Measurements from ENCODE around the gene FOXJ1. TPM values are rescaled to one million over a fixed set of nuclear protein-coding genes. Genes with fewer than 3 reads are reported as not detected.
"Not testable (repeated sequence)": the region's sequence is repeated elsewhere in the genome, so short reads cannot be mapped to it uniquely, and the experiment has no call there.

Gene FOXJ1, protein sequence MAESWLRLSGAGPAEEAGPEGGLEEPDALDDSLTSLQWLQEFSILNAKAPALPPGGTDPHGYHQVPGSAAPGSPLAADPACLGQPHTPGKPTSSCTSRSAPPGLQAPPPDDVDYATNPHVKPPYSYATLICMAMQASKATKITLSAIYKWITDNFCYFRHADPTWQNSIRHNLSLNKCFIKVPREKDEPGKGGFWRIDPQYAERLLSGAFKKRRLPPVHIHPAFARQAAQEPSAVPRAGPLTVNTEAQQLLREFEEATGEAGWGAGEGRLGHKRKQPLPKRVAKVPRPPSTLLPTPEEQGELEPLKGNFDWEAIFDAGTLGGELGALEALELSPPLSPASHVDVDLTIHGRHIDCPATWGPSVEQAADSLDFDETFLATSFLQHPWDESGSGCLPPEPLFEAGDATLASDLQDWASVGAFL
- total RNA-seq (2014; rRNA removed; shearing (Covaris generic)): not detected in 2 replicates

DNA sequence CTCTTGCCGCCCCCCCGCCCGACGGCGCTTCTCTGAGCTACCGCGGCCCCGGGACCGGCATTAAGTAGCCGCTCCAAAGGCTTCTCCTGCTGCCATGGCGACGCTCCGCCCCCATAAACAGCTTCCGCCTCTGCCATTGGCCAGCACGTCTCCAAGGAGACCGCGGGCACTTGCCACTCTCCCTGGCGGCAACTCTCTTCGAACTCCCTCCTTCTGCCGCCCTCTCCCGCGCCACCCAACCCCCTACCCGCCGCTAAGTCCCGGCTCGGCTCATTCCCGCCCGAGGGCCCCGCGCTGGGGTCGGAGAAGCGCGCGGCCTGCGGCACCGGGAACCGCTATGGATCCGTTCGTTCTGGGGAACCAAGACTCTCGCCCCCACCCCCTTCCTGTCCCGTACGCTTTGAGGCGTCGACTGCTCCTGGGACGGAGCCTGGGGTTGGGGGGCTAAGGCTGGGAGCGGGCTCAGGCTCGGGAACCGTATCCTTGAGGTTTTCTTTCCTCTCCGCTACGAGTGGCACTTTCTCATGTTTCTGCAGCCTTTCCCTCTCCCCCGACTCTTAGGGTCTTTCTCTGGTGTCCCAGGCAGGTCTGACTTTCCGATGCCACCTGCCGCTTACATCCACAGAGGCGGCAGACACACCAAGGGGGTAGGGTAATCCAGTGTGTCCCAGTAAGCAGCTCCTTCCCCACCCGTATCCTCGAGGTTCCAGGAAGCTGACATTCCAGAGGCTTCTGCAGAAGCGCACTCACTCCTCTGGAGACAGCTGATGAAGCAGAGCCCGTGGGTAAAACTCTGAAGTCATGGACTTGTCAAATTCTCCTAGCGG is at the start of gene FOXJ1:
Gene FOXJ1 (minus strand): TSS at position 34 of the 827 bp plus-strand sequence. CDS start 850 bp downstream, outside the sequence.
- DNase-seq (ENCODE audit: low read depth): peak; percentile 78

DNA sequence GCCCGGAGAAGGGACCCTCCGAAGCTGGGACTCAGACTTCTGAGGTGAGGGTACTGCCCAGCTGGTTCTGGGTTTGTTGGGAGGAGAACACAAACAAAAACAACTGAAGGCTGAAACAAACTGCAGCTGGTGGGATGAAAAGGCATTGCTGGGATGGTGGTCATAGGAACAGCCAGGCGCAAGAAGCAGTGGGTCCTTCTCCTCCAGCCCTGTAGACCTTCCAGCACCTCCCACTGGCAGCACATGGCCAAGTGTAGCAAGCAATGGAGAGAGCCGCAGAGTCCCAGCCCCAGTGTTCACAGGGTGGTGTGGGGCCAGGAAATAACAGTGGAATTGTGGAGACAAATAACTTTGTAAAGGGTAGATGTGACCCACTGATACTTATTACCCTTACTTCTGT is 48.7 kb upstream of the FOXJ1 start:
- DNase-seq (ENCODE audit: low read depth): no peak

DNA sequence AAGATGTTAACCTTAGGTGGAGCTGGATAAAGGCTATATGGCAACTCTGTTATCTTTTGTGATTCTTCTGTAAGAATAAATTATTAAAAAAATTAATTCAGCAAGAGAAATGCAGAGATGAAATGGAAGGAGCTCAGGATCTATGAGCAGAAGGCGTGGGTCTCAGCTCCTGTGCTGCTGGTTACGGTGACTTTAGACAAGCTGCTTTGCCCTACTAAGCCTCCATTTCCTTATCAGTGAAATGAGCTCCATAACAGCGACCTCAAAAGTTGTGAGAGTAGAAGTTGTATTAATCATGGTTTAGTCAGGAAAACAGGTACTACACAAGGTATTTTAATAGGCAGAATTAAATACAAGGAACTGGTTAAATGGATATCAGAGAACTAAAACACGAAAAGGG is 48.2 kb upstream of the FOXJ1 start:
- no peak for DNase-seq (ENCODE audit: low read depth)

DNA sequence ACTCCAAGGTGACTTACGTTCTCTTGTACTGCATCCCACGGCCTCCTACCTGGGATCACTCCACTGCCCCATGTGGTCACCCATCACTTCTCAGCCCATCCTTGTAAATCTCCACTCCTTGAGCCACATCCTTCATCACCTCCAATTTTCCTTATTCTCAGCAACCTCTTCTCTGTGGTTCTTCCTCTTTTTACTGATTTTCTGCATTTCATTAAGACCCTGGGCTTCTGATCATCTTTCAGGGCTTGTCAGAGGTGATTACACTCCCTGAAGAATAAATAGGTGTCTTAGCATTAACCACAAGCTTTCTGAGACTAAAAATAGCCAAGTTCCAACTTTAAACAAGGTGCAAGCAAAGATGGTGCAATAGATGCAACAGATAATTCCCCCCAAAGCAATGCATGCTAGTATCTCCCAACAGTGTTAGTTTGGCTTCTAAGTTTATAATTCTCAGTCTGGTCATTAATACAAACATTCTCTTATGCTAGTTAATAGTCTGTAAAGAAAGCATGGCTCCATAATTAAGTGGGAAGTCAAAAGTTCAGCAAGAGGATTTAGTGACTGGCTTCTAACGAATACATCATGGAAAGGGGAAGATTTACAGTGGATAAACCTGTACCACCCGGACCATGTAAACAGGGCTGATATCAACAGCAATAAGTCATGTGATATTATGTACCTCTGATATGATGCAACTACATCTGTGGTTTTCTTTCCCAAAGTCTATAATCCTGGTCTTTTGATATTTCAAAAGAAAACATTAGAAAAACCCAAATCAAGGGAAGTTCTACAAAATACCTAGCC is 47.4 kb upstream of the FOXJ1 start:
- DNase-seq (ENCODE audit: low read depth): no peak

DNA sequence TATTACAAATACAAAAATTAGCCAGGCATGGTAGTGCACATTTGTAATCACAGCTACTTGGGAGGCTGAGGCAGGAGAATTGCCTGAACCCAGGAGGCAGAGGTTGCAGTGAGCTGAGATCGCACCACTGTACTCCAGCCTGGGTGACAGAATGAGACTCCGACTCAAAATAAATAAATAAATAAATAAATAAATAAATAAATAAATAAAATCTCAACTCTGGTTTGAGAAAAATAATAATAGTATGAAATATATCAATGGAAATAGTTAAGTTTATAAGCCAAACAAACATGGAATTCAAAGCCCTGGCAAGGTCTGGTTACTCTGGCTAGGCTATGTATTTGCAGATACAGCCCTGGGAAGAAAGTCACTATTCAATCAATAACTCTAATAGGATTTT is 45.7 kb upstream of the FOXJ1 start:
- not testable (repeated sequence) for DNase-seq (ENCODE audit: low read depth)

DNA sequence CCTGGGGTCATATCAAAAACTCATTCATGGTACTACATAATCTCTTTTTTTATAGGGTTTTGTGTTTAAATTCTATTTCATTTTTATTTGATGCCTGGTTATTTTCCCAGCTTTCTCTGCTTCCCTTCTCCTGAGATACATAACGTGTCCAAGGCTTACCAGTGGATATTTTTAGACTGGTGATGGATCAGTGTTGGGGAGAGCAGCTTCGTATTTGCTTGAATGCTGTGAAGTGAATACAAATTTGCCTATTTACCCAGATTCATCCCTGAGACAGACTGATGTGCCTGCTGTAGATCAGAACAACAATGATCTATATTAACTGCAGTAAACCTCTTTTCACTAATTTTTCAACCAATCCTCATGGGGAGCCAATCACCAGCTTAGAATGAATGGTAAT is 43.2 kb upstream of the FOXJ1 start:
- DNase-seq (ENCODE audit: low read depth): no peak

DNA sequence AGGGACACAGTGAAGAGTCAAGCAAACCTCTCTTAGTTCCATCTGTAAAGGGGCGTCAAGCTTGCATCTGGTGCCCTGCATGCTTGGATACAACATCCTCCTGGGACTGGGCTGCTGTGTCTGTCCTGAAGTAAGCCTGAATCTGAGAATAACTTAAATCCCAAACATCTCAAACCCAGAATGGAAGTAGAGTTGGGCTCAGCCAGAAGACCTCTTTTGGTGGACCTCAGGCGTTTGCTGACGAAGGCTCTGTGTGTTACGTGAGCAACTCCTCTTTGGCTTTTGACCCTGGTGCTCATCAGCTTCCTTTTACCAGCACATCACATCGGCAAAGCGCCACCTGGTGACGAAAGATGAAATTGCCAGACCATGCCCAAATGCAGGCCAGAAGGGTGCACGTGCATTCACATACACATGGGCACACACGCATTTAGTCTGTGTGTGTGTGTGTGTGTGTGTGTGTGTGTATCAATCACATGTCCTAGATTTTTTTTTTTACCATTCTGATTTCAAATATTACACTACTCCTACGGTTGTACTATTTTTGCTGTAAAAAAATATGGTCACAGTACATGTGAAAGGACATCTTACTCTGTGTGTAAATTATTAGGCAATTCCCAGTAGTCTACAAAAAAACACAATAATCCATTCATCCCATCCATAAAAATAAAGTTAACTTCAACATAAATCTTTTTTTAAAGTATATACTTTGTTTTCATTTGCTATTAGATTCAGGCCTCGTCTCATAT is 41.1 kb upstream of the FOXJ1 start:
- peak; percentile 83 for DNase-seq (ENCODE audit: low read depth)

DNA sequence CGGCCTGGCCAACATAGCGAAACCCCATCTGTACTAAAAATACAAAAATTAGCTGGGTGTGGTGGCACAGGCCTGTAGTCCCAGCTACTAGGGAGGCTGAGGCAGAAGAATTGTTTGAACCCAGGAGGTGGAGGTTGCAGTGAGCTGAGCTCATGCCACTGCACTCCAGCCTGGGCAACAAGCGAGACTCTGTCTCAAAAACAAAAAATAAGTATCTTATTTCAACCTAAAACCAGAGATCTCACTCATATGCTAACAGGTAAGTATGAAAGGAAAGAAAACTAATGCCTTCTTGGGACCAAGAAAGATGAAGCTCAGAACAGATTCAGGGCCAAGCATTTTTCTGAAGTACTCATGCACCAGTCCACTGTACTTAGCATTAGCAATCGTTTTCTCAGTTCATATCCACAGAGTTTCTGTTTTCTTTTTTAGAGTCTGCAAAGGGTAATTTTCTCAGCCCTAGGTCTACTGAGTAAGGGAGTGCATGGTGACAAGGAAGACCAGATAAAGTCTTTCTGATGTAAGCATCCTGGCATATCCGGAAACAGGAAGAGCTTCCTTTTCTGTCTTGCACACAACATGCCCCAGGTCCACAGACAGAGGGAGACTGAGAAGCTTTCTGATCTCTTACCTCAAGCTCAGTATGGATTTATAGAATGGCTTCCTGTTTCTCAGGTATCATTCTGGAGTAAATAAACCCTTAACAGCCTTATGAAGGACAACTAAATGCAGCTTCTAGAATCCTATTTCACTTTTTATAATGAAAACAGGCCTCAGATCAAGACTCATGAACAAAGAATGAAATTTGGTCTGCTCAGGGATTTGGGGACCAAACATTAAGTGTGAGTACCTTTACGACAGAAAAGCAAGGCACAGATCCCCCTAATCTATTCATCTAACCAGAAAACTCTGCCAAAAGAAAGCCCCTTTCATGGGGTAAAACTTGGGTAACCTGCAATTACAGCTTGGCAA is 38.7 kb upstream of the FOXJ1 start:
- no peak for DNase-seq (ENCODE audit: low read depth)

DNA sequence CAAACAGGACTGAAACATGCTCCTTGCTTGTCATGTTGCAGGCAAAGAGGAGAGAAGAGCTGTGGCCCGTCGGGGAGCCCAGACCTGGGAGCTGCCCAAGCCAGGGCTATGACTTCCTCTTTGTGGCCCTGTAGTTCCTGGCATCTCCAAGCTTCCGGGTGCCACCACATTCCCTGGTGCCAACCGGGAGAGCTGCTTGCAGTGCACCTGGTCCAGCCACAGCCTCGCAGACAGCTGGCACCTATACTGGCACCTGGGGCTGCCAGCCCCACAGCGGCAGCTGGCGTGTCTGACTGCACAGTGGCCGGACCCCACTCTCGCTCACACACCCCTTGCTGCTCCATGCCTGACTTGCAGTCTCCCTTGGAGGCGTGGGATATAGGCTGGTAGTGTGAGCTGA is 37.1 kb upstream of the FOXJ1 start:
- no peak for DNase-seq (ENCODE audit: low read depth)

DNA sequence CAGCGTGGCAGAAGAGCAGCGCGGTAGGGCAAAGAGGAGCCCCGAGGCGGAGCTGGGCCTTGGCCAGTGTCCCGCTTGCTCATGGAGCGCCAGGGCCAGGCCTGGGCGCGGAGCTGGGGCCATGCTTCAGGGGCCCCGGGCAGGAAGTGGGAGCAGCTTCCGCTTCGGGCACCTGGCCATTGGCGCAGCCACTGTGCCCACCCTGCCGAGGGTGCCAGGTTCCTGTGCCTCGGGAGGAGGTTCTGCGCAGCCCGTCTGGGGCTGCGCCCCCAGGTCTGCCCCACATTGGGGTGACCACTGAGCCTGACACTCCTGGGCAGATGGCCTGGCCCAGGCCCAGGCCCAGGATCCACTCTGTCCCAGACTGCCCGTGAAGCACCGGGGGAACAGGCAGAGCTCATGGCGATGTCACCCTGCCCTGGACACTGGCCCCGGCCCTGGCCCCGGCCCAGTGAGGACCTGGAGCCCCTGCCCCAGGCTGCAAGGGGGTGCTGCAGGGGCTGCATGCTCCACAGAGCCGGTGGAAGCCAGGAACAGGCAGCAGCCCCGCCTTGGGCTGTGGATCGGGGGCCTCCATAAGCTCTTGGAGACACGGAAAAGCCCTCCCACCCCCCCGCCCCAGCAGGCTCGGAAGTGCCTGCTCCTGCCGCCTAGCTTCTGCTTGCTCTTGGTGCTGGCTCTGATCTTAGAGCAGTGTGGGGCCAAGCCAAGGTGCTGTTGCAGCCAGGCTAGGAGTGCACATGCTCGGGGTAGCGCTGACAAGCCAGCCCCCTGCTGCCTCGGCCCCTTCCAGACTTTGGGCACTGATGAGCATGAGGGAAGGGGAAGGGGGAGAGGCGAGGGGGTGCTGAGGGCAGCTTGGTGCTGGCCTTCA is 35.9 kb upstream of the FOXJ1 start:
- DNase-seq (ENCODE audit: low read depth): no peak

DNA sequence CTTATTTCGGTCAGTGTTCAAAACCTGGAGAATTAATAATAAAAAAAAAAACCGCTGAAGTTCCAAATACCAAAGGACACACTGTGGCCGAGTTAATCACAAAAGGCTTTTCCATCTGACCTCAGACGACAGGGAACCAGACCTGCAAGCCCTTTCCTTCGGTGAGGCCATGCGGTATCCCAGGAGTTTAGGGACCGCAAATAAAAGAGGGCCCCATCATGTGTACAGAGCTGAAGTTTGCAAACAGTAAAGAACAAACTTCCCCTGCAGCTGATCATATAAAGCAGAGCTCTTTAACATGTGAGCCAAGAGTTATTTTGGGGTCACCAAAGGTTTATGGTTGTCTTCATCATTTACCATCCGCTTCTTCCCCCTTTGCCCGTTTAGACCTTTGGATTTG is 33.0 kb upstream of the FOXJ1 start:
- DNase-seq (ENCODE audit: low read depth): no peak

DNA sequence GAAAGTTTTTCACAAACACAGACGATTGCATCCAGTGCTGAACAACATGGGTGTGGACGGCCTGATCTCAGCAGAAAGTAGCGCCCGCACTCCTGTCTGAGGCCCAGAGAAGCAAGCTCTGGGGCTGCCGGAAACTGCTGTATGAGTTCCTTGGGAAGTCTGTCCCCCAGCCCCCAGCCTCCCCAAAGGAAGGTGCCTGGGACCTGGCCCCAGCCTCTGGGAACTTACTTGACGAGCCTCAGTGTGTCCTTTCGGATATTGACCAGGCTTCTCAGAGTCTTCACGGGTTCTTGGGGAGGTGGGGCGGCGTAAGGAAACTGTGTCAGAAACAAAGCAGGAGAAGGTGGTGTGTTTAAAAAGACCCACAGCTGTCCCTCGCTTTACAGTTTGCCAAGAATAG is 32.4 kb upstream of the FOXJ1 start:
- DNase-seq (ENCODE audit: low read depth): no peak

DNA sequence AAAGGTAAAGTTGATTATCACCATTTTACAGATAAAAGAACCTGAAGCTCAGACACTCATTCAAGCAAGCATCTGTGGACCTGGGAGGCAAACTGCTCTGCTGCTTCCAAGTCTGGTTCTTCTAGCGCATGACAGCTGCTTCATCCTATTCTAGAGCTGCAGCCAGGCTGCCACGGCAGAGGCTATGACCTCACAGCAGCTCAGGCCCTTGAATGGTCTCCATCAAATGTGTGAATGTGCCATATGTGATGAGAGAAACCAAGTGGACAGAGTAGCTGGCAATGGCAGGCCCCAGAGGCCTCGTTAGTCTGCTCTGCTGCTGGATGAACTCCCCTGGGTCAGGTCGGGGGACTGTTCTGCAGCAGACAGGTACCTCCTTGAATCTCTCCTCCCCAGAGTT is 30.7 kb upstream of the FOXJ1 start:
- DNase-seq (ENCODE audit: low read depth): no peak

DNA sequence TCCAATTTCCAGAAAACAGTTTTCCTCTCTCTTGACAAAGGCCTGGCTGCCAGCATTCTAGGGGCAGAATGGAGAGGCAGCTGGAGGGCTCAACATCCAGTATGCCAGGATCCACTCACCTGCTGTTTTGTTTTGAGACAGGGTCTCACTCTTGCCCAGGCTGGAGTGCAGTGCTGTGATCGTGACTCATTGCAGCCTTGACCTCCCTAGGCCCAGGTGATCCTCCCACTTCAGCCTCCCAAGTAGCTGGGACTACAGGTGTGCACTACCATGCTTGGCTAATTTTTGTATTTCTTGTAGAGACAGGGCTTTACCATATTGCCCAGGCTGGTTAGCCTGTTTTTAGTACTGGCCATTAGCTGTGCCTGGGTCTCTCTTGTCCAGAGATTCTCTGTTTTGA is 29.1 kb upstream of the FOXJ1 start:
- no peak for DNase-seq (ENCODE audit: low read depth)

DNA sequence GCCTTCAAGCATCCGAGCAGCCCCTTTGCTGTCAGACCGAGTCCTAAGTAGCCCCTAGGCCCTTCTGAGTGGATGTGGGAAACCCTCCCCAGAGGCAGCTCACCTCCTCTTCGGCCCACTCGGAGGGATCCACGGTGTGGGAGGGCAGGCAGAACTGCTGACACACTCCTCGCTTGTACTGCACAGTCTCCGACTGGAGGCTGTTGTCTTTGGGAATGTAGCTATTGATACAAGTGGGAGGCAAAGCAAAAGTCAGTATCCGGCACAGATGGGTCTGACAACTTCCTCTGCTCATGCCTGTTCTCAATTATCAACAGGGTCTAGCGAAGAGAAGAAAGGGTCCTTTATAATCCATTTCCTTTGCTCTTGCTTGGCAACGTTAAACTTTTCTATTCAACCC is 25.9 kb upstream of the FOXJ1 start:
- peak; percentile 27 for DNase-seq (ENCODE audit: low read depth)

DNA sequence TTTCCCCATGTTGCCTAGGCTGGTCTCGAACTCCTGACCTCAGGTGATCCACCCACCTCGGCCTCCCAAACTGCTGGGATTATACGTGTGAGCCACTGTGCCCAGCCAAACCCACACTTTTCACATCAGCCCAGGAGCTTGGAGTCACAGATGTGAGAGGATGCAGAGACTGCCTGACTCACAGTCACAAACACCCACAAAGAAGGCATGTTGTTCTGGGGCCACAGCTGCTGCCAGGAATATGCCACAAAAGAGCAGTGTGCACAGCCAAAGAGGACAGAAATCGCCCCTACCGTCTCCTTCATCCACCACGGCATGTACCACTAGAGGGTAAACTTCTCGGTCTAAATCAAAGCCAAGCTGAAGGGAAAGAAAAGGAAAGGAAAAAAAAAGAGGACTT is 25.1 kb upstream of the FOXJ1 start:
- peak; percentile 51 for DNase-seq (ENCODE audit: low read depth)

DNA sequence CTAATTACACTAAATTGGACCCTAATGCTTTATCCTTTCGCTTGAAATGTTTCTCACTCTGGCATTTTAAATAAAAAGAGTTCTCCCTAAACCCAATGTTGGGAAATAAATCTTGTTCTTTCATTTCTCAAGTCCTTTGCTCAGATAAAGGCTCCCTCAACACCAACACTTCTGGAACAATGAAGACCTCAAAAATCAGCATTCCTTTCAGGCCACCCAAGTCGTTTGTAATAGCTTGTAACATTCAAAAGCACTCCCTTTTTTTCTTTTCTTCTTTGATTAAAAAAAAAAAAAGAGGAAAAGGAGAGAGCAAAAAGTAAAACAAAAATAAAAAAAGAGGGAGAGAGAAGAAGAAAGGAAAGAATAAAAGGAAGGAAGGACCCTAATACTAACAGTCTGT is 23.3 kb upstream of the FOXJ1 start:
- no peak for DNase-seq (ENCODE audit: low read depth)

DNA sequence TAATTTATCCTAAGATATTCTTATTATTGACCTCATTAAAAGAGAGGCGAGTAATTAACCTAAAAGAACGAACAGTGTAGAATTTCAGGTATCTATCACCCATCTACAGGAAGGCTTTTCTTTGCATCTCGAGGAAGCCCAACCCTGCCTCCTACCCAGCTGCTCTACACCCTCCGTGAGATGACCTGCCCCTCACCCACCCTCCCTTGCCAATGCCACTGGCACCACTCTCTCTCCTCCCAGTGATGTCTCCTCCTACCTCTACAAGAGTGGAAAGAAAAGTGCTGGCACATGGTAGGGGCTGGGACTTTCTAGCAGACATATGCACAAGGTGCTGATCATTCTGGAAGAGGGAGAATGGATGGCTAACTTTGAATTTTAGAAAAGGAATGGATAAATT is 22.9 kb upstream of the FOXJ1 start:
- no peak for DNase-seq (ENCODE audit: low read depth)

DNA sequence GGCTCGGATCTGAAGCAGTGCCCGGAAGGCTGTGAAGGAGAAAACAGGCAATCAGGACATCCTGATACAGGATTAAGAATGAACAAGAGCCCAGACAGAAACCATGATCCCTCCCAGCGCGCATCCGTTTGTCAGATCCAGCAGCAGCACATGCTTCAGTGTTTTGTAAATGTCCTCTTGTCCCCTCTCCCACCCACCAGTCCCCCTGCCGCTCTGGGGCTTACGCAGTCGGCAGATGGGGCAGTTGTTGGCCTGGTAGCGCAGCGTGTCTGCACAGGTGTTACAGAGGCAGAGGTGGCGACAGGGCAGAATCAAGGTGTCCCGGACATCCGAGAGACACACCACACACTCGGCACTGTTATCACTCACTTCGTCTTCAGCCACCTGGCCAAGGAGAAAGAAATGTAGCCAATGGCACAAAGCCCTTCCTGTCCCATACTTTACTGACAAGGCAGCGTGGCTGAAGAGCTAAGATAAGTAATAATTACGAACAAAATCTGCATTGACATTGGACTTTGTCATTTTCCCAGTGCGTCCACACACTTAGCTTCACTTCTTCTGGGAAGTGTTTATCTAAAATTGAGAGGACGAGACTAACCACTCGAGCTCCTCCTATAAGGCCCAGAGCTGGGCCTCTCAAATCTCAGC is 20.7 kb upstream of the FOXJ1 start:
- DNase-seq (ENCODE audit: low read depth): no peak
